Stimulated activated CD8-positive, alpha-beta memory T cell treated with anti-CD3 and anti-CD28 coated beads, Interleukin-7, amount 100 ng/mL, for 24 hours (primary cell): Measurements from ENCODE around the gene PRDM10.
"Not testable (repeated sequence)": the region's sequence is repeated elsewhere in the genome, so short reads cannot be mapped to it uniquely, and the experiment has no call there.

Experiments used
- DNase-seq: peaks from one replicate; pipeline ENCODE4 v3.0.0-alpha.2; 2020; ENCODE audit warnings: low read depth

The PRDM10 gene

GRCh38 chr11:129895126-129896041 is 107.3 kb downstream of the PRDM10 start, which contains the start of gene NFRKB:
Gene NFRKB, minus strand, starts transcription at chr11:129895578. Its CDS starts 2,729 bp downstream, at chr11:129892849.
- DNase-seq: peak; percentile 74

GRCh38 chr11:129894278-129895125 is 108.1 kb downstream of the PRDM10 start:
- no peak for DNase-seq

GRCh38 chr11:129888451-129888850 is 114.2 kb downstream of the PRDM10 start:
- DNase-seq: no peak

DNA sequence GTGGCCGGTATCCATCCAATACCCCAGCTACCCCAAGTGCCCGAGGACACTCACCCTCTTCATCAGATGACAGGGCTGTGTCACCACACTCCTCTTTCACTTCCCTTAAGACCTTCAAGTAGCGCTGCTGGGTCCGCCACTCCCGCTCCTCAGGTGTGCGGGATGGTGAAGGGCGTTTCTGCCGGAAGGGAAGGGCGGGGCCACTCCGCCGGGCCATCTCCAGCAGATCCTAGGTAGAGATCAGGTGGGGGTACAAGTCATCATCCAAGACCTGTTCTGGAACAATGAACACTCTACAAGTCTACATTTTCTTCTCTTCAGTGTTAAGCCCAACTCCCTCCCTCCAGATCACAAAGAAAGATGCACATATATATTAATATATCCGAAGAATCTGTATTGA is 117.3 kb downstream of the PRDM10 start:
- DNase-seq: no peak

DNA sequence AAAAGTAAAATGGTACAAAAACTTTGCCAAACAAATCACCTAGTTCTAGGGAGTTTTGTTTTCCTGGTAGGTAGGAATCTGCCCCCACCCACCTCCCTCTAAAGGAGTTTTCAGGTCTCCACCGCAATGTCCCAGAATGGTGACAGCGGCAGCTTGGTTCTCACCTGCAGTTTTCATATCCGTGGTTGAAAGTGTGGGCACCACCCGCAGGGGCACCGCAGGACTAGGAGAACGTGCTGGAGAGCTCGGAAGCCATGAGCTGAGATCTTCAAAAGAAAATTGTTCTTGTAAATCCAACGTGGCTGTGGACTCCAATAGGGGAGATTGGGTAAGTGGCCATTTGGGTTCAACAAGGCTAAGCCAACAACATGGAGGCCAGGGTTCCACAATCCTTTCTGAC is 118.1 kb downstream of the PRDM10 start:
- DNase-seq: no peak

DNA sequence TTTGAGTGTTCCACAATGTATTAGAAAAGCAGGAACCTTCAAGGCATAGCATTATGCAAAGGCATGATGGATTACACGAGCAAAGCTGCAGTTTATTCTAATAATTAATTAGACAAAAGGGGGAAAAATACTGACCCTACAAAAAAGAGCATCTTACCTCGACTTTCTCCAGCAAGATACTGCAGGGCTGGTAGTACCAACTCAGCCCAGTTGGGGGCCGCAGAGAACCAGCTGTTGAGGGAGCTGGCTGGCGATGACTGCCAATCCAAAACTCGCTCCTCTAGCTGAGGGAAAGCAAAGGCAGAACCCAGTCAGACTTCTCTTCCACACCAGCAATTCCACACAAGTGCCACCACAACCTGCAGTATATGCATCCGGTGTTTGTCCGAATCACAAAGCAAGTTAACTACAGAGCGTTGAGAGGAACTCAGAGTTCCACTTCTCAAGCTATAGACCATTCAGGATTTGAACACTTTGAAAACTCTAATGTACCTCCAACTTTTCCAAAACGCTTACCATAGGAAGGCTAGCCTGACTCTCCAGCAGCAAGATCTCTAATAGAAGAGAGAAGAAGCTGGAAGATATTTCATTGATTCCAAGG is 121.0 kb downstream of the PRDM10 start:
- peak; percentile 7 for DNase-seq

- DNase-seq: no peak
Measured at GRCh38 chr11:129880311-129880710, 122.3 kb downstream of the PRDM10 start.

- no peak for DNase-seq
Measured at GRCh38 chr11:129871914-129872313, 130.7 kb downstream of the PRDM10 start.

DNA sequence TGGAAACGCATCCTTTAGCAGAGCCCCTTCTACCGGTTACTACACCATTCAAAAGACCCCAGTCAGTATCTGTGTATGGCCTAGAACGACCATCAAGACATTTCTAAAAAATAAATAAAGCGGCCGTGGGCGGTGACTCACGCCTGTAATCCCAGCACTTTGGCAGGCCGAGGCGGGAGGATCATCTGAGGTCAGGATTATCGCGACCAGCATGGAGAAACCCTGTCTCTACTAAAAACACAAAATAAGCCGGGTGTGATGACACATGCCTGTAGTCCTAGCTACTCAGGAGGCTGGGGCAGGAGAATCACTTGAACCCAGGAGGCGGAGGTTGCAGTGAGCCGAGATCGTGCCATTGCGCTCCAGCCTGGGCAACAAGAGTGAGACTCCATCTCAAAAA is 134.0 kb downstream of the PRDM10 start:
- DNase-seq: not testable (repeated sequence)

- no peak for DNase-seq
Measured at GRCh38 chr11:129866311-129866710, 136.3 kb downstream of the PRDM10 start.

DNA sequence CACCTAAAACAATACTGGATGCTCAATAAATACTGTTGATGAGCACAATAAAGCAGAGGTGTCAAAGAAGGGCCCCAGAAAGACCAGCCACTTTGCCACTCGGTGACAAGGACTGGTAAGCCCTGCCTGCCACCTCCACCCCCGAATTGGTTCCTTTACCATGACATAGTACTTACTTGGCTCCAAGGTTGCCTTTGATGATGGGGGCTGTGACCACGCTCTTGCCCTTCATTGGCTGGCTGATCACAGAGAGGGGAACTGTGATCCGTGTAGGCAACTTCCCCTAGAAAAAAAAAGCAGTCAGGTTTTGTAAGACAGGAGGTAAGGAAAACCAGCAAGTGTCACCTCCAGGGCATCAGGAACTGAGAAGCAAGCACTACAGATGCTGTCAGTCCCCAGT is 136.9 kb downstream of the PRDM10 start:
- no peak for DNase-seq

GRCh38 chr11:129864811-129865210 is 137.8 kb downstream of the PRDM10 start:
- no peak for DNase-seq

GRCh38 chr11:129861702-129862522 is 140.7 kb downstream of the PRDM10 start:
- no peak for DNase-seq

GRCh38 chr11:129856036-129856435 is 146.6 kb downstream of the PRDM10 start:
- no peak for DNase-seq

DNA sequence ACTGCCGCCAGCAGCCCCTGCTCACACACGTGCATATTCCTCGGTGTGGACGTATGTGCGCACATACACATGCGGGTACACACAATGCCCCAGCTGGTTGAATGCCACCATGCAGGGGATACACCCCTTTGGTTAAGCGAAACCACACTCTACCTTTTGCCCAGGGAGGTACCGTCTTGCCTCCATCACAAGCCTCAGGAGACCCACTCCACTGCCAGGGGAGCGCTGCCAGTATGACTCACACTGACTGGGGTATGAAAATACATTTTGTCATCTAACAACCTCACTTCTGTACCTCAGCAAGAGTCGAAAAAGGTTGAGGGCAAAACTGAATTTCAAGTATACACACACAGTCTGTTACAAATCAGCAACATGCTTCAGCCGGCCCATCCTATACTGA is 147.5 kb downstream of the PRDM10 start:
- no peak for DNase-seq

DNA sequence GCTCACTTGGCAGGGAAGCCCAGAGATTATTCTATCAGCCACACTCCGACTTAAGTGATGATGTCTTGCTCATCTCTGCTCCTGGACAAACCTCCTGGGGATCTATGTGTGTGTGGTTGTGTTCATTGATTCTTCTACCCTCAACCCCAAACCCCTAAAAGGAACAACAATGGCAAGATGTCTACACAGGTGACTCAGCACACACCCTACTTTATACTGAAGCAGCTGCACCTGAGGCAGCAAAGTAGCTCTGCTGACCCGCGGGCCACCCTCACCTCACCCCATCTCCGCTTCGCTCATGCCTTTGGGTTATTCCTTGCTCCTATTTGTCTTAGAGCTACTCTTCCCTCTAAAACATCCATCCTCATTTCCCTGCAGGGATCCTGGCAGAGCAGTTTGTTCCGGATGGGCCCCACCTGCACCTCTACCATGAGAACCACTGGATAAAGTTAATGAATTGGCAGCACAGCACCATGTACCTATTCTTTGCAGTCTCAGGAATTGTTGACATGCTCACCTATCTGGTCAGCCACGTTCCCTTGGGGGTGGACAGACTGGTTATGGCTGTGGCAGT is 148.3 kb downstream of the PRDM10 start:
- DNase-seq: no peak

DNA sequence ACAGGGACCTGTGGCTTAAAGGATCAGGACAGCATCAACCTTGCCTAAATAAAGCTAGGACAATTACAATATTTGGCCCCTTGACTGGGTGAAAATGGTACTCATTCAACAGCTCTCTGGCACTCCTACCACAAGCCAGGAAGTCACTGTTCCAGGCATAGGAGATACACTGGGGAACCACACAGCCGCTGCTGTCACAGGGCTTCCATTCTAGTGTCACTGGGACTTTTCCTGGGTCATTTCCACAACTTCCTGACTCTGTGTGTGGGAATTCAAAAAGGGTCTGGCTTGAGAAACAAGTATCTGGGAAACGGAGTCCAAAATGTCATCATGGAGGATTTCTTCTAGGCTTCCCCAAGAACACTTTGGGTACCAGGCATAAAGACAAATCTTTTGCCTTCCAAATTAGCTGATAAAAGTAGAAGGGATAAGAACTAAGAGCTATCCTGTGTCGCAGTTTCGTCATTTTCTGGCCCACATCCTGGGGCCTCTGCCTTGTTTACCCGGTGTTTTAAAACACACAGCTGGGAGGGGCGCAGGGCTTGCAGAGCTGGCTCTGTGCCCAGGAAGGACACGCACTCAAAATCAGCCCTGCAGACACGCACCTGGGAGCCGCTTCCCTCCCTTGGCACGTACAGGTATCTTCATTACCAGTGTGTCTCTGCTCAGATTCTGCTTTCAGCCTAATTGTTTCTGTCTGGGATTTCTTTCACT is 149.0 kb downstream of the PRDM10 start:
- peak; percentile 5 for DNase-seq

DNA sequence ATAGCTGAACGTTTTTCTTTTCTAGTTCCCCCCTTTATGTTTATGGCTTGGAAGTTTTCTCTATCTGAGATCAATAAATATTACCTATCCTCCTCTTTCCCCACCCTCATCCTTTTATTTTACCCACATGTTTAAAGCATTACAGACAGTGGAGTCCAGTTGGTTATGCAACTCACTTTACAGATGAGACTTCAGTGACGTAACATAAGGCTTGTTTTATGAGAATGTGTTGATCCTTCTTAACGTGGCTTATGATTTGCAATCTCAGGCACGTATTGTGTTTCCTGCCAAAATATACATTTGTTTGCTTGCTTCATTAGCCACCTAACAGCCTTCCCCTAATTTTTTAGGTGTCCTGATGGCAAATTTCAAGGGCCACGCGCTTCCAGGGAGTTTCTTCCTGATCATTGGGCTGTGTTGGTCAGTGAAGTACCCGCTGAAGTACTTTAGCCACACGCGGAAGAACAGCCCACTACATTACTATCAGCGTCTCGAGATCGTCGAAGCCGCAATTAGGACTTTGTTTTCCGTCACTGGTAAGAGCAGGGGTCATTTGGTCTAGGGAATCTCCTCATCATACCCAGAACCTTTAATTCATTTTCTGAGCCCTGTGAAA is 150.4 kb downstream of the PRDM10 start:
- DNase-seq: no peak
